A172 (cell line): ENCODE results near the gene USP46. TPM values are rescaled to one million over a fixed set of nuclear protein-coding genes. Genes with fewer than 3 reads are reported as not detected.

Source experiments
- DNase-seq: peaks from one replicate; pipeline ENCODE4 v3.0.0-alpha.2; 2015; ENCODE audit warnings: low spot score
- total RNA-seq: library from RNA; depleted of rRNA; stranded (reverse); fragments of >200 nt; shearing (Covaris generic); gene quantifications from 2 replicates; pipeline ENCODE4 v1.2.3, GENCODE V29; 2014; rRNA removed

USP46 gene
- 14.8 and 19.9 TPM in 2 replicates for total RNA-seq

DNA sequence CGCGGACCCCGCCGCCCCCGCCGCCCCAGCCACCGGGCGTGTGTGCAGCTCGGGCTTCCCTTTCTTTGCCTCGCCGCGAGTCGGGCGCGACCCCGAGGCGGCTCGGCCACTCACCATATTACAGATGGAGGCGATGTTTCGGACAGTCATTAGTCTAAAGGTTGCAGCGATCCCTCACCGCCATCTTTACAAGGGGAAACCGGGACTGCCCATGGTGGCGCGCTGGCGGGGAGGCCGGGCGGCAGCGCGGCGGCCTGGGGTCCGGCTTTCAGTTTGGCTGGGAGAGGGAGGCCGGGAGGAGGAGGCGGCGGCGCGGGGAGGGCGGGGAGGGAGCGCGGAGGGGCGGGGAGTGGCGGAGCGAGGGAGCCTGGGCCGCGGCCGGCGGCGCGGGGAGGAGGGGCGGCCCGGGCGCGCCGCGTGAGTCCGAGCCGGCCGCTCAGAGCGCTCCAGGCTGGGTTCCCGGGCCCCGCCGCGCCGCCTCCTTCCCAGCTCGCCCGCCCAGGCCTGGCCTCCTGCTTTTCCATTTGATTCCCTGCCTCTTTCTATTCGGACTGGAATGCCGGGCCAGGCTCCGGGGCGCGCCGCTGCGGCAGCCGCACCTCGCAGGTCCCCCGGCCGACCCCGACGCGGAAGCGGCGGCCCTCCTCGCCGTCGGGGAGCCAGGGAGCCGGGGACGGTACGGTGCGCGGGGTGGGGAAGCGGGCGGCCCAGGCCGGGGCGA, at the start of gene USP46:
USP46 (minus strand) TSS at position 301 of the 721 bp plus-strand sequence; CDS start at position 150, 151 bp downstream.
- DNase-seq = peak; percentile 23

DNA sequence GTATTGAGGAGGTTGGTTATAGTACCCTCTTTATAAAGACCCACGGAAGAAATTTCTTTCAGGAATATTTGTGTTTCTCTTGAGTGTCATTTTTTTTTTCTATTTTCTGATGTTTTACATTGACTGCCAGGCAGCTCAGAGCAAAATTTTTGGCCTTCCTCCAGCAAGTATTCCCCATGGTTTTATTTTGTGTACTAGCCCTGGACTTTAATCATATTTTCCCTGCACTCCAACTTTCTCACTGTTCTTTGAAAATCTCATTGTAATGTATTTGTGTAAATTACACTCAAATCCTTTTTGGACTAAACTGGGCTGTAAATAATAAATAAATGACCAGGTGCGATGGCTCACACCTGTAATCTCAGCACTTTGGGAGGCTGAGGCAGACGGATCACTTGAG, 45.6 kb upstream of the USP46 start:
- no peak for DNase-seq

- DNase-seq = no peak
Measured at GRCh38 chr4:52704133-52704532, 45.0 kb upstream of the USP46 start.

DNA sequence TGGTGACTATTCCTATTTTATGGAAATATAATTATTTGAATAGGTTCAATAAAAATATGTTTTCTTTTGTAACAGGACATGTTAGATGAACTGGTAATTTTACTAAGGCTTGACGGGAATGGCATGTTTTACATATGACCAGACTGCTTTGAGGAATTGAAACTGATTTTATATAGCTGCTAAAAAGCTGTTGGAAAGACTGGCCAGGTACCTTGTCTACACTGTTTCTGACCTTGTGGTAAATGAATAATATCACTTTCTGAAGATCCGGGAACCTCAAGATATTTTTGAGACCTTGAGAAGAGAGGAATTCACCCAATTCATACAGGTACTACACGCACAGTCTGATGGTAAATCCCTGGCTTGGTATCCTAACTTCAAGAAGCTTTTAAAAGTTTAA, 42.1 kb upstream of the USP46 start:
- DNase-seq = no peak

- no peak for DNase-seq
Measured at GRCh38 chr4:52694936-52695335, 35.8 kb upstream of the USP46 start.

- DNase-seq = no peak
Measured at GRCh38 chr4:52693492-52693891, 34.4 kb upstream of the USP46 start.

- no peak for DNase-seq
Measured at GRCh38 chr4:52689096-52689495, 30.0 kb upstream of the USP46 start.

- DNase-seq = no peak
Measured at GRCh38 chr4:52687696-52688095, 28.6 kb upstream of the USP46 start.

- DNase-seq = no peak
Measured at GRCh38 chr4:52685316-52685715, 26.2 kb upstream of the USP46 start.

- DNase-seq = no peak
Measured at GRCh38 chr4:52684896-52685295, 25.8 kb upstream of the USP46 start.

- DNase-seq = no peak
Measured at GRCh38 chr4:52680381-52680780, 21.3 kb upstream of the USP46 start.

GRCh38 chr4:52676536-52676935, 17.4 kb upstream of the USP46 start:
- no peak for DNase-seq

DNA sequence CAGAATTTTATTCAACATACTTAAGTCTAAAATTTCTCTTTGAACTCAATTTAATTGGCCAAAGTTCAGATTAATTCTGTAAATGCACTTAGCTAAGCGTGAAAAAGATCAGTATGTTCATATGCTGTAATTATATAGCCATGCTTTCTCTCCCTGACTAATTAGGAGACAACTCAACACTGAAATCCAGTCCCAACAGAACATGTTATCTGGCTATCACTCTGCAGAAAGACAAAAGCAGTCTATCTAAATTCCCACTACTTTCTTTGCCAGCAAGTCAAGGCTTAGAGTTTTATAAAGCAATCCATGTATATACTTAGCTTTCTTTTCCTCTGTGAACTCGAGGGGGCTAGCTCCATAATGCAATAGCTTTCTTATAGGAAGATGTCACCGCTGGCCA, 16.0 kb upstream of the USP46 start:
- DNase-seq = no peak

DNA sequence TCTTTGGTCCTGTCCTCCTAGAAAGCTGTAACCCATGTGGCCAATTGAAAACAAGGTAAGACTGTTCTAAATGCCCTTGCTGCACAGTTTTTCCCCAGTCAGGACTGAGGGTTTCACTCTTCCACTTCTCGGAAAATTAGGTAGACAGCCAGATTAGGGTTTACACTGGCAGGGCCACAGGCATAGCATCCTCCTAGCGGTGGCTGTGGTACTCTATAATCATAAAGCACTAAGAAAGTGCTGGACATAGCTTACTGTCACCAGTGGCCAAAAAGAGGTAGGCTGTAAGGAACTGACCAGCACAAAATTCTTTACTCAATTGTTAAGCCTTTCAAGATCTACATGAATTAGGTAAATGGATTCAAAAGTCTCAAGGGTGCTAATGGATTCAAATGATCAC, 11.6 kb upstream of the USP46 start:
- no peak for DNase-seq

- no peak for DNase-seq
Measured at GRCh38 chr4:52670121-52670520, 11.0 kb upstream of the USP46 start.

DNA sequence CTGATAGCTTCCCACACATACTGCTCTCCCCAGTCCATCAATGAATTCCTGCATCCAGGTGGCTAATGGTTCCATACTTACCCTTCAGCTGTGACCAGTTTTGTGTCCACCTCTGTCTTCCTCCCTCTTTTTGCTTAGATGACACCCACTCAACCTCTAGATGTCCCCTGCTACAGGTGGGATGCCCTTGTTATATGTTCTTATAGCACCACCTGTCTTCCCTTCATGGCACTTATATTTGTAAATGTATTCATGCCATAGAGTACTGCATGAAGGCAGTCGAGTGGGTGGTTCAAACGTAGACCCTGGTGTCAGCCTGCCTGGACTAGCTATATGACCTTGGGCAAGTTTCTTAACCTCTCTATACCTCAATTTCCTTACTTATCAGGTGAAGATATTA, 6.5 kb upstream of the USP46 start:
- no peak for DNase-seq

GRCh38 chr4:52664479-52664878, 5.4 kb upstream of the USP46 start:
- no peak for DNase-seq

DNA sequence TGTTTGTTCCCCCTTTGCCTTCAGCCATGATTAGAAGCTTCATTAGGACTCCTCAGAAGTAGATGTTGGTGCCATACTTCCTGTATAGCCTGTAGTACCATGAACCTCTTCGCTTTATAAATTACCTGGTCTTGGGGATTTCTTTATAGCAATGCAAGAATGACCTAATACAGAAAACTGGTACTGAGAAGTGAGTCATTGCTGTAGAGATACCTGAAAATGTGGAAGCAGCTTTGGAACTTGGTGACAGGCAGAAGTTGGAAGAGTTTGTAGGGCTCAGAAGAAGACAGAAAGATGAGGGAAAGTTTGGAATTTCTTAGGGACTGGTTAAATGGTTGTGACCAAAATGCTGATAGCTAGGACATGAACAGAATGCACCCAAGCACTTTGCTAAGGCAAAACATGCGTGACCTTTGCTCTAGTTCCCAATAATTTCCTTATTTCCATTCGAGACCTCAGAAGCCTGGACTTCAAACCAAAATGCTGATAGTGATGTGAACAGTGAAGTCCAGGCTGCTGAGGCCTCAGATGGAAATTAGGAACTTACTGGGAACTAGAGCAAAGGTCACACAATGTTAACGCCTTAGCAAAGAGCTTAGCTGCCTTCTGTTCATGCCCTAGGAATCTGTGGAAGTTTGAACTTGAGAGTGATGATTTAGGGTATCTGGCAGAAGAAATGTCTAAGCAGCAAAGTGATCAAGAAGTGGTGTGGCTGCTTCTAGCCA, 3.0 kb upstream of the USP46 start:
- no peak for DNase-seq

DNA sequence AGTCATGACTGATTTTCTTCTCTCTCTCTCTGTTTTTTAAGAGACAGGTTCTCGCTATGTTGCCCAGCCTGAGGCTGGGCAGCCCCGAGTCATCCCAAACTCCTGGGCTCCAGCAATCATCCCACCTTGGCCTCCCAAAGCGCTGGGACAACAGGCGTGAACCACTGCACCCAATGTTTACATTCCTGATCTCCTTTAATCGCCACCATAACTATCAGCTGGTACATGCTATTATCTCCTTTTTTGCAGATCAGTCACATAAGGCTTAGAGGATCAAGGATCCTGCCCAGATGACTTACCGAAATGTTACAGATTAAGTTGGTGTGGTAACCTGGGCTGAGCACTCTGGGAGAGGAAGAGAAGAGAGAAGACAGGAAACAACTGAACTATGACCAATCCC, 1.5 kb upstream of the USP46 start:
- no peak for DNase-seq

GRCh38 chr4:52659722-52660261, 691 bp upstream of the USP46 start:
- DNase-seq = no peak

GRCh38 chr4:52658641-52659000, 480 bp downstream of the USP46 start:
- DNase-seq = no peak

- DNase-seq = no peak
Measured at GRCh38 chr4:52657618-52658501, 1.2 kb downstream of the USP46 start.
